Femur (tissue), 1 donor: ENCODE measurements around the gene ZZZ3.
"Not testable (repeated sequence)": the region's sequence is repeated elsewhere in the genome, so short reads cannot be mapped to it uniquely, and the experiment has no call there.

ENCODE experiments used
- DNase-seq: peaks from one replicate; pipeline ENCODE4 v3.0.0-alpha.2; 2017

The ZZZ3 gene

GRCh38 chr1:77668924-77669449, 13.5 kb downstream of the ZZZ3 start:
- no peak for DNase-seq

- no peak for DNase-seq
Measured at GRCh38 chr1:77664939-77665516, 17.4 kb downstream of the ZZZ3 start.

GRCh38 chr1:77661696-77662095, 20.8 kb downstream of the ZZZ3 start:
- DNase-seq, result no peak

GRCh38 chr1:77659879-77660593, 22.4 kb downstream of the ZZZ3 start:
- no peak for DNase-seq

- no peak for DNase-seq
Measured at GRCh38 chr1:77658271-77658670, 24.2 kb downstream of the ZZZ3 start.

- no peak for DNase-seq
Measured at GRCh38 chr1:77655431-77655974, 27.0 kb downstream of the ZZZ3 start.

GRCh38 chr1:77652970-77653516, 29.4 kb downstream of the ZZZ3 start:
- DNase-seq, result no peak

GRCh38 chr1:77652268-77652667, 30.2 kb downstream of the ZZZ3 start:
- DNase-seq, result no peak

- no peak for DNase-seq
Measured at GRCh38 chr1:77649127-77649526, 33.3 kb downstream of the ZZZ3 start.

- not testable (repeated sequence) for DNase-seq
Measured at GRCh38 chr1:77646224-77646623, 36.2 kb downstream of the ZZZ3 start.

GRCh38 chr1:77643456-77643855, 39.0 kb downstream of the ZZZ3 start:
- DNase-seq, result no peak

GRCh38 chr1:77642941-77643340, 39.5 kb downstream of the ZZZ3 start:
- DNase-seq, result no peak

GRCh38 chr1:77642196-77642595, 40.3 kb downstream of the ZZZ3 start:
- DNase-seq, result no peak

- DNase-seq, result no peak
Measured at GRCh38 chr1:77639557-77640069, 42.8 kb downstream of the ZZZ3 start.

- DNase-seq, result no peak
Measured at GRCh38 chr1:77639056-77639455, 43.4 kb downstream of the ZZZ3 start.

GRCh38 chr1:77636864-77637263, 45.6 kb downstream of the ZZZ3 start:
- no peak for DNase-seq
